ENCODE results near the gene TCN2.

Gene TCN2

GRCh38 chr22:30572210-30572609 lies 34.8 kb upstream of the TCN2 start:
- DNase-seq (ENCODE audit: low spot score) = no peak
- Mint-ChIP-seq H3K36me3 (ENCODE audit: low read depth) (peaks cover 11% of the 10 kb centered on the region), H3K27ac (no peak overlapping the region), H3K9me3 (no peaks in the 10 kb centered on the region), H3K4me3 (no peak overlapping the region), H3K4me1 (ENCODE audit: low read depth) (no peaks in the 10 kb centered on the region), H3K27me3 (ENCODE audit: low read depth) (peaks cover 10% of the 10 kb centered on the region)

DNA sequence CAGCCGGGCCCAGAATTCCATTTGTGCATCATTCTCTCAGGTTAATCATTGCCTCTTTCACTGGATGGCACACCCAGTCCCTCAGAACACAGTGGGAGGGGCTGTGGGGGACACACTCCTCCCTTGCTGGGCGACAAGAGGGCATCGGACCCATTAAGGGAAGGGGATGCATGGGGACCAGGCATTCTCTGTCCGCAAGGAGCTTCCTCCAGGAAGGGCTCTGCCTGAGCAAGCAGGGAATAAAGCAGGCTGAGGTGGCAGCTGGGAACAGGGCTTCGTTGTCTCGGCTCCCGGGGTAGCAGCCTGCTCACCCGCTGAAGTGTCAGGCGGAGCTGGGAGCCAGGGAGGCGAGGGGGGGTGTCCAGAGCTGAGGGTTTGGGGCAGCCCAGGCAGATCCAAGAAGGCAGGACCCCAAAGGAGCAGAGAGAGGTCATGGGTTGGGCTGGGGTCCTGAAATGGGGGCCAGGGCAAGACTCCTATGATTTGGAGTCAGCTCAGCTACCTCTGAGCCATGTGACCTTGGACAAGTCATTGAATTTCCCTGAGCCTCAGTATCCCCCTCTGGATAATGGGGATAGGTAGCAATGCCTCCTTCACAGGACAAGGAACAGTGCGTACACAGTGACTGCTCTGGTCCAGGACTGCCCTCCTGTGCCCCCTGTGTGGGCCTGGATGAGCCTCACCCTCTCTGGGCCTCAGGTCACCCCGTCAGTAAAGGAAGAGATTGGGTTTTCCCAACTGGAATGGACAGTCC lies 34.0 kb upstream of the TCN2 start:
- H3K9me3 Mint-ChIP-seq = no peaks in the 10 kb centered on the region
- H3K27ac Mint-ChIP-seq = no peak overlapping the region
- no peak overlapping the region for H3K4me3 Mint-ChIP-seq
- peaks cover 16% of the 10 kb centered on the region for H3K36me3 Mint-ChIP-seq (ENCODE audit: low read depth)
- H3K27me3 Mint-ChIP-seq (ENCODE audit: low read depth) = peaks cover 10% of the 10 kb centered on the region
- H3K4me1 Mint-ChIP-seq (ENCODE audit: low read depth) = no peaks in the 10 kb centered on the region
- no peak for DNase-seq (ENCODE audit: low spot score)

DNA sequence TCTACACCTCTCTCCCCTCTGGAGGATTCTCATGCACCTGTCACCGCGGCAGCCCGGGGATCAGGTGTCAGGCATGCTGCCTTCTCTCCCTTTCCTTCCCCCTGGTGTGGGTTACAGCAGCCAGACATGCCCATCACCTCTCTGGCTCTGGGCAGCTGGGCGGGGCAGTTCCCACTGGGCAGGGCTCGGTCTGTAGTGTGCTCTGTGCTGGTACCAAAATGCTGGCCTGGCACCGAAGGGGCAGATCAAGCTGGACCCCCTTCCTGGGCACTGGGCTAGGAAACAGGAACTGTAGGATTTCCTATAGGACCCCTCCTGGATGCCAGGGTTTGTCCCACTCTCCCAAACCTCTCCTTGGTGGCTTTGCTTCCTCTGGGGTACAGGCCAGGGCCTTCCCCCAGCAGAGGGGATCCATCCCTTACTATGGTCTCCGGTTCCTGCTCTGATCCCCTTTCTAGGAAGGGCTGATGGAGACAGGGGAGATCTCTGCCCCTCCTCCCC lies 33.3 kb upstream of the TCN2 start:
- DNase-seq (ENCODE audit: low spot score) = no peak

GRCh38 chr22:30574095-30574981 lies 32.6 kb upstream of the TCN2 start, which contains the start of gene GAL3ST1:
Gene GAL3ST1 (minus strand): TSS chr22:30574665. CDS start chr22:30557392, 17,273 bp downstream.
- Mint-ChIP-seq H3K4me1 (ENCODE audit: low read depth) (no peaks in the 10 kb centered on the region), H3K36me3 (ENCODE audit: low read depth) (peaks cover 19% of the 10 kb centered on the region), H3K27me3 (ENCODE audit: low read depth) (peaks cover 8% of the 10 kb centered on the region), H3K4me3 (no peak within 1 kb of the TSS), H3K27ac (no peak within 1 kb of the TSS), H3K9me3 (no peaks in the 10 kb centered on the region)
- DNase-seq (ENCODE audit: low spot score) = no peak

More for the DNA sequence above, 33.3 kb upstream of the TCN2 start:
- Mint-ChIP-seq H3K27ac (no peak overlapping the region), H3K4me3 (no peak overlapping the region), H3K36me3 (ENCODE audit: low read depth) (peaks cover 16% of the 10 kb centered on the region), H3K27me3 (ENCODE audit: low read depth) (peaks cover 10% of the 10 kb centered on the region), H3K9me3 (no peaks in the 10 kb centered on the region), H3K4me1 (ENCODE audit: low read depth) (no peaks in the 10 kb centered on the region)

- no peak for DNase-seq (ENCODE audit: low spot score)
- H3K4me1 Mint-ChIP-seq (ENCODE audit: low read depth) = no peaks in the 10 kb centered on the region
- H3K9me3 Mint-ChIP-seq = no peaks in the 10 kb centered on the region
- H3K4me3 Mint-ChIP-seq = no peak overlapping the region
- H3K27ac Mint-ChIP-seq = no peak overlapping the region
- H3K36me3 Mint-ChIP-seq (ENCODE audit: low read depth) = peaks cover 27% of the 10 kb centered on the region
- peaks cover 8% of the 10 kb centered on the region for H3K27me3 Mint-ChIP-seq (ENCODE audit: low read depth)
Measured at GRCh38 chr22:30574997-30575671, 31.8 kb upstream of the TCN2 start.

DNA sequence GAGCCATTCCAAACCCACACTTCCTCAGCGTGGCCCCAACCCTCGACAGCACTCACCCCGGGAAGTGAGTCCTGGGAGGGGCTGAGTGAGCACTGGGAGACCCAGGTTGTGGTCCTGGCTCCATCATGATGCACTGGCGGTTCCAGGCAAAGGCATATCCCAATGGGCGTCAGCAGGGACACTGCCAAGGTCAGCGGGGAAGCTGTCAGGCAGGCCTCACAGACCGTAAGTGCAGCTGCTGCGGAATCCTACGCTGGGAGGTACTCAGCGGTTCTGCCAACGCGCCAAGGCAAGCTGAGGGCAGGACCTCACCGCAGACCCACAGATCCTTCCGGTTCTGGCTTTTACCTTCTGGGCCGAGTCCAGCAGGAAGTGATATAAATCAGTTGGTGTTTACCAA lies 31.1 kb upstream of the TCN2 start:
- no peaks in the 10 kb centered on the region for H3K4me1 Mint-ChIP-seq (ENCODE audit: low read depth)

DNA sequence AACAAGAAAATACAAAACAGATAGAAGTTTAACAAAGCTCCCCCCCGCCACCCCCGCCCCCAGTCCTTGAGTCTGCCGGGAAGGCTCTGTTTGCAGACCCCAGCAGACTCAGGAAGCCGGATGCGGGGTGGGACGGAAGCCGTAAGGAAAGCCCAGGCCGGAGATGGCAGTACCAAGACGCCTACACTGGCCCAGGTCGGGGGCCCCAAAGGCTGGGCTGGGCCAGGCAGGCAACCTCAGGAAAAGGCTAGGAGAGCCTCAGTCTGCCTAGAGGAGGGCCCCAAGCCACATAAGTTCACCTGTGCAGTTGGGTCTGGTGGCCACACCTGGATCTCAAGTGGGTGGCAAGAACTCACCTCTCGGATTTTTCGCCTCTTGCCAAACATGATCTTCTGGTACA lies 28.5 kb upstream of the TCN2 start:
- peaks cover 35% of the 10 kb centered on the region for H3K36me3 Mint-ChIP-seq (ENCODE audit: low read depth)
- no peak overlapping the region for H3K27ac Mint-ChIP-seq
- no peak for DNase-seq (ENCODE audit: low spot score)
- no peak overlapping the region for H3K4me3 Mint-ChIP-seq
- peaks cover 8% of the 10 kb centered on the region for H3K27me3 Mint-ChIP-seq (ENCODE audit: low read depth)
- H3K4me1 Mint-ChIP-seq (ENCODE audit: low read depth) = no peaks in the 10 kb centered on the region
- no peaks in the 10 kb centered on the region for H3K9me3 Mint-ChIP-seq

More for the DNA sequence above, 31.1 kb upstream of the TCN2 start:
- Mint-ChIP-seq H3K36me3 (ENCODE audit: low read depth) (peaks cover 33% of the 10 kb centered on the region), H3K4me3 (no peak overlapping the region), H3K27ac (no peak overlapping the region), H3K9me3 (no peaks in the 10 kb centered on the region), H3K27me3 (ENCODE audit: low read depth) (peaks cover 8% of the 10 kb centered on the region)
- no peak for DNase-seq (ENCODE audit: low spot score)

DNA sequence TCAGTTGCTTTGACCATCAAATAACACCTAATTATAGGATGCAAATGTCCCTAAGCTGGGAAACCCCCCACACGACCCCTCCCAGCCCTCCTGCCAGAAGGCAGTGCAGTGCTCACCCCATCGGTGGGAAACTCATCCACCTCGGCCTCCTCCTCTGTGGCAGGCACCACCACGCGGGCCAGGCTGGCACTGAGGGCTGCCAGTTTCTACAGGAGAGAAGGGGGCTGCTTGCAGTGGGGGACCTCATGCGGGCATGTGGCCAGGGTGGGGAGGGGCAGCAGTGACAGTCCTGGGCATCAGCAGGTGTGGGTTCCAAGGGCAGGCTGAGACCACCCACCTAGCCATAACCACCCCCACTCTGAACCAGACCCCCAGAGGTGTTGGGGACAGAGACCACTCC lies 26.1 kb upstream of the TCN2 start:
- Mint-ChIP-seq H3K27me3 (ENCODE audit: low read depth) (no peaks in the 10 kb centered on the region), H3K9me3 (no peaks in the 10 kb centered on the region), H3K4me1 (ENCODE audit: low read depth) (no peaks in the 10 kb centered on the region), H3K27ac (no peak overlapping the region), H3K4me3 (no peak overlapping the region), H3K36me3 (ENCODE audit: low read depth) (peaks cover 43% of the 10 kb centered on the region)
- DNase-seq (ENCODE audit: low spot score) = no peak

DNA sequence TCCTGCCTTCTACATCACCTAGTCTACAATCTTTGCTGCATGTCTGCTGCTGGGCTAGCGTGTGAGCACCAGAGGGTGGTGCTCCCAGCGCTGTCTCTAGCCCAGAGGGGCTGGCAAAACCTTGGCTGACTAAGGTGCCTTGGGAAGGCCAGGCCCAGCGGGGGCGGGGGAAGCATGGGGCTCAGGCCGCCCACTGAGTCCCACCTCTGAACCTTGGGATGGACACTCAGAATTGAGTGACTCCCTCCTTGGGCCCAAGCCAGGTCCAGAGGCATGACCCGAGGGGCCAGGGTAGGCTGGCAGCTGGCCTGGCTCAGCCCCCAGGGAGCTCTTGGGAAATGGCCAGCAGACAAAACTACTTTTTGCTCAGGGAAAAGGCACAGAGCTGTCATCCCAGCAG lies 24.9 kb upstream of the TCN2 start:
- H3K4me1 Mint-ChIP-seq (ENCODE audit: low read depth) = no peaks in the 10 kb centered on the region
- peaks cover 44% of the 10 kb centered on the region for H3K36me3 Mint-ChIP-seq (ENCODE audit: low read depth)
- no peak for DNase-seq (ENCODE audit: low spot score)
- H3K27me3 Mint-ChIP-seq (ENCODE audit: low read depth) = no peaks in the 10 kb centered on the region
- no peak overlapping the region for H3K4me3 Mint-ChIP-seq
- no peaks in the 10 kb centered on the region for H3K9me3 Mint-ChIP-seq
- no peak overlapping the region for H3K27ac Mint-ChIP-seq

- H3K9me3 Mint-ChIP-seq = no peaks in the 10 kb centered on the region
- DNase-seq (ENCODE audit: low spot score) = no peak
- no peak overlapping the region for H3K27ac Mint-ChIP-seq
- no peaks in the 10 kb centered on the region for H3K27me3 Mint-ChIP-seq (ENCODE audit: low read depth)
- H3K4me3 Mint-ChIP-seq = no peak overlapping the region
- H3K36me3 Mint-ChIP-seq (ENCODE audit: low read depth) = peaks cover 43% of the 10 kb centered on the region
- no peaks in the 10 kb centered on the region for H3K4me1 Mint-ChIP-seq (ENCODE audit: low read depth)
Measured at GRCh38 chr22:30582788-30583545, 24.0 kb upstream of the TCN2 start.

- Mint-ChIP-seq H3K27me3 (ENCODE audit: low read depth) (no peaks in the 10 kb centered on the region), H3K9me3 (no peaks in the 10 kb centered on the region), H3K4me3 (no peak overlapping the region), H3K4me1 (ENCODE audit: low read depth) (no peaks in the 10 kb centered on the region), H3K27ac (no peak overlapping the region), H3K36me3 (ENCODE audit: low read depth) (peaks cover 48% of the 10 kb centered on the region)
- no peak for DNase-seq (ENCODE audit: low spot score)
Measured at GRCh38 chr22:30584441-30584840, 22.5 kb upstream of the TCN2 start.

DNA sequence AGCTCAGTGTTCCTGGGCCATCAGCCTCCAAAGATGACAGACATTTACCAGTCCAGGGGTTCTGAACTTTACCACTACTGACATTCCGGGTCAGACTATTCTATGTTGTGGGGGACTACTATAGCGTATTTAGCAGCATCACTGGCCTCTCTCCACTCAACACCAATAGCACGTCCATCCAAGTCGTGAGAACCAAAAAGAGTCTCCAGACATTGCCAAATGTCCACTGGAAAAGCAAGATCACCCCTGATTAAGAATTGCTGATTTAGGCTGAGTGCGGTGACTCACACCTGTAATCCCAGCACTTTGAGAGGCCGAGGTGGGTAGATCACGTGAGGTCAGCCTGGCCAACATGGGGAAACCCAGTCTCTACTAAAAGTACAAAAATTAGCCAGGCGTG lies 20.6 kb upstream of the TCN2 start:
- DNase-seq (ENCODE audit: low spot score) = no peak
- Mint-ChIP-seq H3K27ac (no peak overlapping the region), H3K9me3 (no peaks in the 10 kb centered on the region), H3K4me3 (no peak overlapping the region), H3K27me3 (ENCODE audit: low read depth) (no peaks in the 10 kb centered on the region), H3K36me3 (ENCODE audit: low read depth) (peaks cover 33% of the 10 kb centered on the region), H3K4me1 (ENCODE audit: low read depth) (no peaks in the 10 kb centered on the region)

DNA sequence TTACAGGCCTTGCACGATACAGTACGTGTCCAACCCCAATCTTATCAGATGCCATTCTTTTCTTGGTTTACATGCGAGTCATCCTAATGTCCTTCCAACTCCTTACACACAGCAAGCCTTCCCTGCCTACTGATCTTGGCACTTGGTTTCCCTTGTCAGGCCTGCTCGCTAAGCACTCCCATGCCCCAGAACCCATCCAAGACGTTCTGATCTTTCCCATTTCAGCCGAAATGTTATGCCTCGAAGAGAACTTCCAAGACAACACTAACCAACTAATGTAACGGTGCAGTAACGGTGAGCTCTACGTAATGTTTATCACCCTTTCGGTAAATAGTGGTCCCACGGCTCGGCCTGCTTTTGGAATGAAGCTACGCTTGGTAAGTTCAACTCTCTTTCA lies 15.8 kb upstream of the TCN2 start:
- Mint-ChIP-seq H3K9me3 (no peaks in the 10 kb centered on the region), H3K36me3 (ENCODE audit: low read depth) (peaks cover 21% of the 10 kb centered on the region), H3K4me1 (ENCODE audit: low read depth) (no peaks in the 10 kb centered on the region), H3K27ac (no peak overlapping the region), H3K4me3 (no peak overlapping the region), H3K27me3 (ENCODE audit: low read depth) (no peaks in the 10 kb centered on the region)
- no peak for DNase-seq (ENCODE audit: low spot score)

Data from T-helper 2 cell treated with Interferon-gamma antibody and Interleukin-4, amounts not matched to agents 5 μg/mL and 100 μg/mL, for 36 hours (primary cell).